Liver (tissue), 9 donors: Measurements from ENCODE around the gene DPP6. TPM values are rescaled to one million over a fixed set of nuclear protein-coding genes. Genes with fewer than 3 reads are reported as not detected.

ENCODE experiments used
- DNase-seq: peaks from one replicate; pipeline ENCODE4 v3.0.0-alpha.2; 2017; ENCODE audit warnings: low spot score
- H3K27ac ChIP-seq, 2 donors: one replicate each; pipeline ENCODE4 v1.7.0; 2013; ENCODE audit warnings: inconsistent platforms in 2 of 2, low read length in 2 of 2, control low read depth in 1 of 2, low read depth in 1 of 2, mild to moderate bottlenecking in 1 of 2
- H3K27me3 ChIP-seq, 4 donors: one replicate each; pipeline versions ENCODE4 v1.6.1 to v1.7.0; 2013; ENCODE audit warnings: low read length in 3 of 4, inconsistent platforms in 1 of 4, mild to moderate bottlenecking in 1 of 4, moderate library complexity in 1 of 4; ENCODE audit not compliant: control insufficient read depth in 4 of 4, insufficient read depth in 4 of 4
- H3K36me3 ChIP-seq, 4 donors: one replicate each; pipeline versions ENCODE4 v1.6.1 to v1.7.0; 2013; ENCODE audit warnings: low read length in 3 of 4, mild to moderate bottlenecking in 3 of 4, low read depth in 1 of 4, moderate library complexity in 1 of 4; ENCODE audit not compliant: control insufficient read depth in 4 of 4, insufficient read depth in 3 of 4
- H3K4me1 ChIP-seq, 4 donors: one replicate each; pipeline versions ENCODE4 v1.6.1 to v1.7.0; 2013; ENCODE audit warnings: low read length in 3 of 4, mild to moderate bottlenecking in 3 of 4, moderate library complexity in 1 of 4; ENCODE audit not compliant: control insufficient read depth in 4 of 4, insufficient read depth in 4 of 4
- H3K4me3 ChIP-seq, 3 donors: one replicate each; pipeline versions ENCODE4 v1.6.1 to v1.7.0; 2013; ENCODE audit warnings: low read length in 3 of 3, control low read depth in 1 of 3, low read depth in 1 of 3, mild to moderate bottlenecking in 1 of 3
- H3K9ac ChIP-seq, 2 donors: one replicate each; pipeline ENCODE4 v1.7.0; 2013; ENCODE audit warnings: low read length in 2 of 2, mild to moderate bottlenecking in 2 of 2, moderate library complexity in 2 of 2, control low read depth in 1 of 2, low read depth in 1 of 2
- H3K9me3 ChIP-seq, 4 donors: one replicate each; pipeline versions ENCODE4 v1.6.1 to v1.7.0; 2013; ENCODE audit warnings: low read length in 3 of 4; ENCODE audit not compliant: control insufficient read depth in 4 of 4
- ATF3 ChIP-seq: IDR thresholded peaks from 2 replicates; pipeline ENCODE4 v1.6.1; 2016; ENCODE audit warnings: antibody characterized with exemption
- EGR1 ChIP-seq, 2 donors: IDR thresholded peaks; 2 replicates each; pipeline ENCODE4 v1.6.1; 2016 to 2018; ENCODE audit warnings: antibody characterized with exemption in 2 of 2, low read depth in 2 of 2
- FOXA2 ChIP-seq: IDR thresholded peaks from 2 replicates; pipeline ENCODE4 v1.6.1; 2016; ENCODE audit warnings: antibody characterized with exemption
- RAD21 ChIP-seq, 2 donors: IDR thresholded peaks; 2 replicates each; pipeline ENCODE4 v1.6.1; 2016; ENCODE audit warnings: antibody characterized with exemption in 2 of 2, mild to moderate bottlenecking in 2 of 2
- SP1 ChIP-seq: IDR thresholded peaks from 2 replicates; pipeline ENCODE4 v1.6.1; 2018; ENCODE audit warnings: antibody characterized with exemption, mild to moderate bottlenecking
- WGBS: extraction: QIAGEN DNeasy Blood & Tissue Kit; methylation state at CpG from one replicate; pipeline ENCODE4 v1.1.7; 2013; 5-methylcytosine and 5-hydroxymethylcytosine counted together
- polyA plus RNA-seq, 2 donors: library from polyadenylated mRNA; stranded (reverse) in 1 of 2; unstranded in 1 of 2; fragments of 200-250 nt in 1 of 2; fragments of >200 nt in 1 of 2; fragmentation: Nextera tagmentation in 1 of 2; extraction: Ambion mirVana in 1 of 2; gene quantifications; one replicate each; pipeline versions ENCODE4 v1.2.1 to v1.2.3, GENCODE V29; 2013 to 2015
- total RNA-seq, 2 donors: library from RNA; depleted of rRNA; stranded (reverse); fragments of >200 nt; gene quantifications; one replicate each; pipeline ENCODE4 v1.2.3, GENCODE V29; 2014
- TF ChIP-seq, protein P1 (sequence below): IDR thresholded peaks from 2 replicates; pipeline ENCODE4 v1.6.1; 2016; ENCODE audit warnings: antibody characterized with exemption
- TF ChIP-seq, protein P2 (sequence below): fragments of 150-350 bp; IDR thresholded peaks from 2 replicates; pipeline ENCODE4 v1.5.1; 2017; ENCODE audit warnings: improper control_type of control experiment, low read depth, low read length; ENCODE audit not compliant: missing input control
- donor health status: healthy.
- donor health status: healthy.
- donor health status: healthy.
- donor health status: healthy.
- donor health status: healthy.

The DPP6 gene
- total and polyA plus RNA-seq, 4 donors = 0.01 TPM; not detected in 3

- 82% methylated on average over 5 of the region's 5 CpGs for WGBS
- H3K36me3 ChIP-seq = no peaks in the 10 kb centered on the region
- H3K27me3 ChIP-seq = no peaks in the 10 kb centered on the region
- H3K27ac ChIP-seq = no peak overlapping the region
- no peak for TF ChIP-seq SP1
- TF ChIP-seq, protein P1, sequence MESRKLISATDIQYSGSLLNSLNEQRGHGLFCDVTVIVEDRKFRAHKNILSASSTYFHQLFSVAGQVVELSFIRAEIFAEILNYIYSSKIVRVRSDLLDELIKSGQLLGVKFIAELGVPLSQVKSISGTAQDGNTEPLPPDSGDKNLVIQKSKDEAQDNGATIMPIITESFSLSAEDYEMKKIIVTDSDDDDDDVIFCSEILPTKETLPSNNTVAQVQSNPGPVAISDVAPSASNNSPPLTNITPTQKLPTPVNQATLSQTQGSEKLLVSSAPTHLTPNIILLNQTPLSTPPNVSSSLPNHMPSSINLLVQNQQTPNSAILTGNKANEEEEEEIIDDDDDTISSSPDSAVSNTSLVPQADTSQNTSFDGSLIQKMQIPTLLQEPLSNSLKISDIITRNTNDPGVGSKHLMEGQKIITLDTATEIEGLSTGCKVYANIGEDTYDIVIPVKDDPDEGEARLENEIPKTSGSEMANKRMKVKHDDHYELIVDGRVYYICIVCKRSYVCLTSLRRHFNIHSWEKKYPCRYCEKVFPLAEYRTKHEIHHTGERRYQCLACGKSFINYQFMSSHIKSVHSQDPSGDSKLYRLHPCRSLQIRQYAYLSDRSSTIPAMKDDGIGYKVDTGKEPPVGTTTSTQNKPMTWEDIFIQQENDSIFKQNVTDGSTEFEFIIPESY = no peak
- TF ChIP-seq FOXA2 = no peak
- no peak for TF ChIP-seq RAD21 (IDR thresholded peaks at IDR 0.05)
- no peak overlapping the region for H3K9ac ChIP-seq
- H3K4me1 ChIP-seq = no peaks in the 10 kb centered on the region
- no peaks in the 10 kb centered on the region for H3K9me3 ChIP-seq
- no peak for DNase-seq
- no peak overlapping the region for H3K4me3 ChIP-seq
Measured at GRCh38 chr7:154541606-154542005, 489.4 kb downstream of the DPP6 start.

- Histone ChIP-seq H3K4me3 (no peak overlapping the region), H3K9ac (no peak overlapping the region), H3K27ac (no peak overlapping the region), H3K9me3 (no peaks in the 10 kb centered on the region), H3K36me3 (no peaks in the 10 kb centered on the region), H3K27me3 (peaks cover 0 to 3% (median 0%) of the 10 kb centered on the region in 4 donors), H3K4me1 (no peaks in the 10 kb centered on the region)
- DNase-seq = no peak
- WGBS = 56% methylated on average over 9 of the region's 9 CpGs
- no peak for TF ChIP-seq FOXA2
- TF ChIP-seq RAD21 (IDR thresholded peaks at IDR 0.05) = no peak
- TF ChIP-seq, protein P1 = no peak
Measured at GRCh38 chr7:154546946-154547587, 494.9 kb downstream of the DPP6 start.

GRCh38 chr7:154553711-154554265, 501.6 kb downstream of the DPP6 start:
- Histone ChIP-seq H3K36me3 (no peaks in the 10 kb centered on the region), H3K4me3 (no peak overlapping the region), H3K9me3 (no peaks in the 10 kb centered on the region), H3K27ac (no peak overlapping the region), H3K27me3 (peaks cover 0 to 3% (median 0%) of the 10 kb centered on the region in 4 donors), H3K4me1 (no peaks in the 10 kb centered on the region), H3K9ac (no peak overlapping the region)
- 79% methylated on average over 10 of the region's 10 CpGs for WGBS
- no peak for DNase-seq
- TF ChIP-seq EGR1 (IDR thresholded peaks at IDR 0.05; ENCODE audit: low read depth in 2 of 2) (no peak), ATF3 (no peak), RAD21 (IDR thresholded peaks at IDR 0.05) (no peak)
- TF ChIP-seq, protein P2, sequence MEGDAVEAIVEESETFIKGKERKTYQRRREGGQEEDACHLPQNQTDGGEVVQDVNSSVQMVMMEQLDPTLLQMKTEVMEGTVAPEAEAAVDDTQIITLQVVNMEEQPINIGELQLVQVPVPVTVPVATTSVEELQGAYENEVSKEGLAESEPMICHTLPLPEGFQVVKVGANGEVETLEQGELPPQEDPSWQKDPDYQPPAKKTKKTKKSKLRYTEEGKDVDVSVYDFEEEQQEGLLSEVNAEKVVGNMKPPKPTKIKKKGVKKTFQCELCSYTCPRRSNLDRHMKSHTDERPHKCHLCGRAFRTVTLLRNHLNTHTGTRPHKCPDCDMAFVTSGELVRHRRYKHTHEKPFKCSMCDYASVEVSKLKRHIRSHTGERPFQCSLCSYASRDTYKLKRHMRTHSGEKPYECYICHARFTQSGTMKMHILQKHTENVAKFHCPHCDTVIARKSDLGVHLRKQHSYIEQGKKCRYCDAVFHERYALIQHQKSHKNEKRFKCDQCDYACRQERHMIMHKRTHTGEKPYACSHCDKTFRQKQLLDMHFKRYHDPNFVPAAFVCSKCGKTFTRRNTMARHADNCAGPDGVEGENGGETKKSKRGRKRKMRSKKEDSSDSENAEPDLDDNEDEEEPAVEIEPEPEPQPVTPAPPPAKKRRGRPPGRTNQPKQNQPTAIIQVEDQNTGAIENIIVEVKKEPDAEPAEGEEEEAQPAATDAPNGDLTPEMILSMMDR = no peak
